ENCODE results near the gene MINDY3.
A peak's percentile ranks its signal among the peaks of the same experiment; 100 is the strongest.

MINDY3 gene

GRCh38 chr10:15842556-15843169 lies 17.6 kb downstream of the MINDY3 start:
- TF ChIP-seq POLR2A (IDR thresholded peaks at IDR 0.05; ENCODE audit: low read depth, low read length) (no peak), TAF1 (IDR thresholded peaks at IDR 0.05; ENCODE audit: low read depth, low read length) (no peak), PAX5 (IDR thresholded peaks at IDR 0.05; ENCODE audit: insufficient read depth, low read length, severe bottlenecking) (no peak), POU2F2 (IDR thresholded peaks at IDR 0.05; ENCODE audit: low read depth, low read length) (no peak), POLR2AphosphoS5 (IDR thresholded peaks at IDR 0.05; ENCODE audit: low read depth, low read length) (no peak), SPI1 (IDR thresholded peaks at IDR 0.05; ENCODE audit: low read depth, low read length) (no peak)
- FAIRE-seq, result no peak

GRCh38 chr10:15841696-15842095 lies 18.6 kb downstream of the MINDY3 start:
- TF ChIP-seq SPI1 (IDR thresholded peaks at IDR 0.05; ENCODE audit: low read depth, low read length) (no peak), PAX5 (IDR thresholded peaks at IDR 0.05; ENCODE audit: insufficient read depth, low read length, severe bottlenecking) (no peak), POLR2AphosphoS5 (IDR thresholded peaks at IDR 0.05; ENCODE audit: low read depth, low read length) (no peak), TAF1 (IDR thresholded peaks at IDR 0.05; ENCODE audit: low read depth, low read length) (no peak), POU2F2 (IDR thresholded peaks at IDR 0.05; ENCODE audit: low read depth, low read length) (no peak), POLR2A (IDR thresholded peaks at IDR 0.05; ENCODE audit: low read depth, low read length) (no peak)
- FAIRE-seq, result no peak
- DNase-seq (ENCODE audit: insufficient read length, low spot score), result no peak

More at GRCh38 chr10:15842556-15843169, 17.6 kb downstream of the MINDY3 start:
- DNase-seq (ENCODE audit: insufficient read length, low spot score), result no peak

DNA sequence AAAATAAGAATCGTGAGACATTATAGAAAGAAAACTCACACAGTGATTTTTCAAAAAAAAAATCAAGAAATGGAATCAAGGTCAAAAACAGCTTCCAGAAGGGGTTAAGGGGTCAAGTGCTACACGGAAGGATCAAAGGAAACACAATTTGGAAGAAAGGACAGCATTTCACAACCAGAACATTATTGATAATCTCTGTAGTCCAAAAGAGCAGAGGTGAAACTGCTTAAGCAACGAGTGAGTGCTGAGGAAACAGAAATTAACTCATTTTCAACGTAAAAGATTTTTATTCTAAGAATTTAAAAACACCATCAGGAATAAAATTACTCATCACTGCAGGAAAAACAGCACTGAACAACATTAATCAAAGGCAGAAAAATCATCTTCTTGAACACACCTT lies 23.5 kb downstream of the MINDY3 start:
- no peak for TF ChIP-seq PAX5 (IDR thresholded peaks at IDR 0.05; ENCODE audit: insufficient read depth, low read length, severe bottlenecking)
- TF ChIP-seq SPI1 (IDR thresholded peaks at IDR 0.05; ENCODE audit: low read depth, low read length), result no peak
- no peak for TF ChIP-seq TAF1 (IDR thresholded peaks at IDR 0.05; ENCODE audit: low read depth, low read length)
- no peak for TF ChIP-seq POLR2AphosphoS5 (IDR thresholded peaks at IDR 0.05; ENCODE audit: low read depth, low read length)
- TF ChIP-seq POU2F2 (IDR thresholded peaks at IDR 0.05; ENCODE audit: low read depth, low read length), result no peak
- no peak for TF ChIP-seq POLR2A (IDR thresholded peaks at IDR 0.05; ENCODE audit: low read depth, low read length)
- FAIRE-seq (no peak), DNase-seq (ENCODE audit: insufficient read length, low spot score) (no peak)

GRCh38 chr10:15829495-15829894 lies 30.8 kb downstream of the MINDY3 start:
- DNase-seq (ENCODE audit: insufficient read length, low spot score) (no peak), FAIRE-seq (no peak)
- no peak for TF ChIP-seq POLR2A (IDR thresholded peaks at IDR 0.05; ENCODE audit: low read depth, low read length)
- TF ChIP-seq PAX5 (IDR thresholded peaks at IDR 0.05; ENCODE audit: insufficient read depth, low read length, severe bottlenecking), result no peak
- TF ChIP-seq POU2F2 (IDR thresholded peaks at IDR 0.05; ENCODE audit: low read depth, low read length), result no peak
- no peak for TF ChIP-seq SPI1 (IDR thresholded peaks at IDR 0.05; ENCODE audit: low read depth, low read length)
- no peak for TF ChIP-seq TAF1 (IDR thresholded peaks at IDR 0.05; ENCODE audit: low read depth, low read length)
- no peak for TF ChIP-seq POLR2AphosphoS5 (IDR thresholded peaks at IDR 0.05; ENCODE audit: low read depth, low read length)

GRCh38 chr10:15824498-15824897 lies 35.8 kb downstream of the MINDY3 start:
- FAIRE-seq, result no peak
- DNase-seq (ENCODE audit: insufficient read length, low spot score), result no peak
- no peak for TF ChIP-seq POLR2AphosphoS5 (IDR thresholded peaks at IDR 0.05; ENCODE audit: low read depth, low read length)
- TF ChIP-seq SPI1 (IDR thresholded peaks at IDR 0.05; ENCODE audit: low read depth, low read length), result no peak
- no peak for TF ChIP-seq POU2F2 (IDR thresholded peaks at IDR 0.05; ENCODE audit: low read depth, low read length)
- TF ChIP-seq POLR2A (IDR thresholded peaks at IDR 0.05; ENCODE audit: low read depth, low read length), result no peak
- TF ChIP-seq TAF1 (IDR thresholded peaks at IDR 0.05; ENCODE audit: low read depth, low read length), result no peak
- TF ChIP-seq PAX5 (IDR thresholded peaks at IDR 0.05; ENCODE audit: insufficient read depth, low read length, severe bottlenecking), result no peak

- FAIRE-seq (no peak), DNase-seq (ENCODE audit: insufficient read length, low spot score) (no peak)
- TF ChIP-seq TAF1 (IDR thresholded peaks at IDR 0.05; ENCODE audit: low read depth, low read length), result no peak
- TF ChIP-seq POLR2AphosphoS5 (IDR thresholded peaks at IDR 0.05; ENCODE audit: low read depth, low read length), result no peak
- no peak for TF ChIP-seq POU2F2 (IDR thresholded peaks at IDR 0.05; ENCODE audit: low read depth, low read length)
- TF ChIP-seq PAX5 (IDR thresholded peaks at IDR 0.05; ENCODE audit: insufficient read depth, low read length, severe bottlenecking), result no peak
- TF ChIP-seq SPI1 (IDR thresholded peaks at IDR 0.05; ENCODE audit: low read depth, low read length), result no peak
- no peak for TF ChIP-seq POLR2A (IDR thresholded peaks at IDR 0.05; ENCODE audit: low read depth, low read length)
Measured at GRCh38 chr10:15822131-15822530, 38.2 kb downstream of the MINDY3 start.

DNA sequence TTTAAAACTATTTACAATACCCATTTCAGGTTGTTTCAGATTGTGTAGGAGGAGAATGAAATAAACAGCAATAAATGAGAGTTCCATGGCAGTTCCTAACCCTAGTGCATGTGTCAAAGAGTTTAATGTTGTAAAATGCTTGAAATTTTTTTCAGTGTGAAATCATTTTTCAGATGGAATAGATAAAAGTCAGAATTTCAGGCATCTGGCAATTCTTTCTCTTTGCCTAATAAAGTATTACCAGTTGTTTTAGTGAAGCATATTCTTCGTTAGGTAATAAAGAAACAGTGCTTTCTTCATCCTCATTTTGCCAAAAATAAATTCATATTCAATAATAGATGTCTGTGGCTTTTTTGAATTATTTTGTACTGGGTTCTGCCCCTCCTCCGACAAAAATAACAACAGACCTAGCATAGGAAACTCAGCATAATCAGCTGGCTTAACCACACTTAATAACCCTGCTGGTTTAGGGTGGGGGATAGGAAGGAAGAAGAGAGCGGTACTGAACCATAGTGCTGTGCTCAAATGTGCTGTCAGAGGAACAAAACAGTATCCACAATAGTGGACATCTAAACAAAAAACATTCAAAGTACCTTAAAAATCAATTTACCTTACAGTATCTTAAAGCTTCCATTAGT lies 39.1 kb downstream of the MINDY3 start:
- no peak for DNase-seq (ENCODE audit: insufficient read length, low spot score)
- TF ChIP-seq POLR2AphosphoS5 (IDR thresholded peaks at IDR 0.05; ENCODE audit: low read depth, low read length), result no peak
- no peak for TF ChIP-seq TAF1 (IDR thresholded peaks at IDR 0.05; ENCODE audit: low read depth, low read length)
- no peak for TF ChIP-seq POLR2A (IDR thresholded peaks at IDR 0.05; ENCODE audit: low read depth, low read length)
- no peak for TF ChIP-seq SPI1 (IDR thresholded peaks at IDR 0.05; ENCODE audit: low read depth, low read length)
- no peak for FAIRE-seq

DNA sequence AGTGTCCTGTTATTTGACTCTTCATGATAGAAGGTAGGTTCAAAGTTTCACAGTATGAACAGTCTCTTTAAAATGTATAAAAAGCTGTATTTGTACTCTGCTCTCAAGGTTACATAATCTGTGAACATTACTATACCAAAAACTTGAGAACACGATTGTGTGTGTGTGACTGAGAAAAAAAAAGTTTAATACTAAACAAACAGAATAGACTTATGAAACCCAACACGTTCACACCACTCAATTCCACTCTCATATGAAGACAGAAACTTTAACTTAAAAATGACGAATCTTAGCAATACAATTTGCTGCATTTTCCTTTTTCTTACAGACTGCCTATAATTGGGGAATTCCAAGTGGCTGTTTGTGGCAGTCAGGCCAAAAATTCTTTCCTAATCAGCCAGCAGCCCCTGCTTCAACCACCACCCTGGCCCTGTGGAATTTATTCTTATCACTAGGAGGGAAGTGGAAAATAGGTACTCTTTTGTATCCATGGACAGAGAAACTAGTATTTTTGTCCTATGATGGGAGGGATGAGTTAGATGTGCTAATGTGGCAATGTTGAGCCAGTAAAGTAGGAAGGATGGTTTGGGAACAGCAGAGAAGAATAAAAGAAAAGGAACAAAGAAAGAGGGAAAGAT lies 42.8 kb downstream of the MINDY3 start:
- peak; percentile 38 for FAIRE-seq

DNA sequence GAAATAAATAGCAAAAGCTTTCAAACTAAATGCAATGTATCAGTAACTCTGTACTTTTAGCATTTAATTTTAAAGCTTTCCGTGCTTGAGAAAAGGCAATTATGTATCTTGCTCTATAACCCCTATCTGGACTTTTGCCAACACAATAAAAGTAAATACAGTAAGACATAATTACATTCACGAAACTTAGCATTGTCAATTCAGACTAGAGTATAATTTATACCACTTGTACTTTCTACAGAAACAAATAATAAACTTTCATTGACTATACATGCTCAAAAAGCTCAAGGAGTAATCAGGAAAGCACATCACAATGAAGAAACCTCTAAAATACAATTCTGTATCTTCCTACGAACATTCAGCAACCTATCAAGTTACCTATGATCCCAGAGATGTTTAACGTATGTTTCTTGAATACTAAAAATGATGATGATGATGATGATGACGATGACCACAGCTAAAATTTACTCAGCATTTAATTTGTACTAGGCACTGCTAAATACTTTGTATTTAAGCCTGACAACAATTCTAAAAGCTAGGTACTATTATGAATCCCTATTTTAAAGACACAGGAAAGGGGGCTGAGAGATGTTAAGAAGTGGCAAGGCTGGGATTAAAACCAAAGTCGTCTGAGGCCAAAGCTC lies 44.9 kb downstream of the MINDY3 start:
- DNase-seq (ENCODE audit: insufficient read length, low spot score) (no peak), FAIRE-seq (no peak)
- no peak for TF ChIP-seq SPI1 (IDR thresholded peaks at IDR 0.05; ENCODE audit: low read depth, low read length)
- TF ChIP-seq TAF1 (IDR thresholded peaks at IDR 0.05; ENCODE audit: low read depth, low read length), result no peak
- no peak for TF ChIP-seq POLR2A (IDR thresholded peaks at IDR 0.05; ENCODE audit: low read depth, low read length)
- TF ChIP-seq POLR2AphosphoS5 (IDR thresholded peaks at IDR 0.05; ENCODE audit: low read depth, low read length), result no peak
- no peak for TF ChIP-seq PAX5 (IDR thresholded peaks at IDR 0.05; ENCODE audit: insufficient read depth, low read length, severe bottlenecking)
- TF ChIP-seq POU2F2 (IDR thresholded peaks at IDR 0.05; ENCODE audit: low read depth, low read length), result no peak

More for the DNA sequence above, 42.8 kb downstream of the MINDY3 start:
- TF ChIP-seq PAX5 (IDR thresholded peaks at IDR 0.05; ENCODE audit: insufficient read depth, low read length, severe bottlenecking) (no peak), POU2F2 (IDR thresholded peaks at IDR 0.05; ENCODE audit: low read depth, low read length) (no peak), TAF1 (IDR thresholded peaks at IDR 0.05; ENCODE audit: low read depth, low read length) (no peak), POLR2AphosphoS5 (IDR thresholded peaks at IDR 0.05; ENCODE audit: low read depth, low read length) (no peak), POLR2A (IDR thresholded peaks at IDR 0.05; ENCODE audit: low read depth, low read length) (no peak), SPI1 (IDR thresholded peaks at IDR 0.05; ENCODE audit: low read depth, low read length) (no peak)
- DNase-seq (ENCODE audit: insufficient read length, low spot score), result no peak
